HCT116 (cell line): ENCODE data around the gene HMG20A.

Experiments
- CEBPB ChIP-seq: IDR thresholded peaks from 2 replicates; pipeline ENCODE4 v1.6.1; 2012; ENCODE audit warnings: low read depth
- EGR1 ChIP-seq: IDR thresholded peaks from 2 replicates; pipeline ENCODE4 v1.6.1; 2012; ENCODE audit warnings: low read depth
- EZH2 ChIP-seq: fragments of 200-600 bp; sonication (generic); IDR thresholded peaks from 2 replicates; pipeline ENCODE4 v1.6.1; 2017; ENCODE audit warnings: antibody characterized with exemption, mixed run types
- JUND ChIP-seq: IDR thresholded peaks from 2 replicates; pipeline ENCODE4 v1.6.1; 2012
- POLR2A ChIP-seq: IDR thresholded peaks from 2 replicates; pipeline ENCODE4 v1.7.0; 2011; ENCODE audit warnings: borderline replicate concordance; ENCODE audit not compliant: insufficient read depth, insufficient read length; ENCODE audit errors: extremely low read depth
- POLR2AphosphoS5 ChIP-seq: IDR thresholded peaks from 2 replicates; pipeline ENCODE4 v1.6.1; 2011; ENCODE audit warnings: mild to moderate bottlenecking, low read depth, low read length, moderate library complexity
- RAD21 ChIP-seq: IDR thresholded peaks from 2 replicates; pipeline ENCODE4 v1.6.1; 2012; ENCODE audit warnings: low read depth, mild to moderate bottlenecking
- SP1 ChIP-seq: IDR thresholded peaks from 2 replicates; pipeline ENCODE4 v1.6.1; 2012; ENCODE audit warnings: low read depth
- ZFX ChIP-seq: fragments of 450-650 bp; IDR thresholded peaks from 2 replicates; pipeline ENCODE4 v1.6.1; 2017
- TF ChIP-seq, protein P1 (sequence below): IDR thresholded peaks from 2 replicates; pipeline ENCODE4 v1.6.1; 2012
- TF ChIP-seq, protein P2 (sequence below), 3 experiments: fragments of 200-600 bp in 1 of 3; sonication (generic) in 1 of 3; IDR thresholded peaks in 2 of 3; conservative IDR thresholded peaks in 1 of 3; 2 replicates each; pipeline ENCODE4 v1.5.1; 2012 to 2017; ENCODE audit warnings: low read depth in 2 of 3, low read length in 2 of 3, antibody characterized with exemption in 1 of 3, borderline replicate concordance in 1 of 3, control low read depth in 1 of 3, mild to moderate bottlenecking in 1 of 3, mixed read lengths in 1 of 3, mixed run types in 1 of 3, moderate library complexity in 1 of 3; ENCODE audit not compliant: insufficient read depth in 1 of 3
- TF ChIP-seq, protein P3 (sequence below): IDR thresholded peaks from 2 replicates; pipeline ENCODE4 v1.6.1; 2012
- TF ChIP-seq, protein P4 (sequence below): IDR thresholded peaks from 2 replicates; pipeline ENCODE4 v1.6.1; 2012; ENCODE audit warnings: low read depth

DNA sequence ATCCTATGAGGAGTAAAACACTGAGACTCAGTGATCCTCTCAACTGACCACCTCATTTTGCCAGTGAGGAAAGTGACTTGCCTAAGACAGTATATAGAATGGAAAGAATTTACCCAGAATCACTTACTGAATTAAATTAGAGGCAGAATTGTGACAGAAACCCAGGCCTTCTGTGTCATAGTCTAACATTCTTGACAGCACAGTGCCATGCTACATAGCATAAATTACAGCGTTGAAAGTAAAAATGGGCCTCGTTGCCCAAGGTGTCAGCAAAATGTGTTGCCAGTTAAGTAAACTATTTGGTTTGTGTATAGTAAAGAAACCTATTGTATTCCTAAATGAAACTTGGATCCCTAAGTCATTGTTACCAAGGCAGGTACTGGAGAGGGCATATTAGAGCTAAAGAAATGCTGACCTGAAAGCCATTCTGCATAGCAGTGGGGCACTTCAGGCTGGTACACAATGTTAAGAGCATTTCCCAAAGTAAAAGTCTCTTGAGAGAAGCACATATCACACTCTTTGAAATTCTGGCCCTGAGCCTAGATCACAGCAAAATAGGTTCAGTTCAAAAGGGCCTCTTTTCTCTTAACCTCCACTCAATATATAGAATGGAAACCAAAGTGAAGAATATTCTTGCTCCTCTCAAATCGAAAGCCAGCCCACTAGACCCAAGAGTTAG lies 53.8 kb downstream of the HMG20A start:
- TF ChIP-seq, protein P1, sequence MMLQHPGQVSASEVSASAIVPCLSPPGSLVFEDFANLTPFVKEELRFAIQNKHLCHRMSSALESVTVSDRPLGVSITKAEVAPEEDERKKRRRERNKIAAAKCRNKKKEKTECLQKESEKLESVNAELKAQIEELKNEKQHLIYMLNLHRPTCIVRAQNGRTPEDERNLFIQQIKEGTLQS = no peak
- no peak for TF ChIP-seq CEBPB
- no peak for TF ChIP-seq JUND
- no peak for TF ChIP-seq SP1
- no peak for TF ChIP-seq POLR2A
- TF ChIP-seq RAD21 = no peak
- TF ChIP-seq, protein P2, sequence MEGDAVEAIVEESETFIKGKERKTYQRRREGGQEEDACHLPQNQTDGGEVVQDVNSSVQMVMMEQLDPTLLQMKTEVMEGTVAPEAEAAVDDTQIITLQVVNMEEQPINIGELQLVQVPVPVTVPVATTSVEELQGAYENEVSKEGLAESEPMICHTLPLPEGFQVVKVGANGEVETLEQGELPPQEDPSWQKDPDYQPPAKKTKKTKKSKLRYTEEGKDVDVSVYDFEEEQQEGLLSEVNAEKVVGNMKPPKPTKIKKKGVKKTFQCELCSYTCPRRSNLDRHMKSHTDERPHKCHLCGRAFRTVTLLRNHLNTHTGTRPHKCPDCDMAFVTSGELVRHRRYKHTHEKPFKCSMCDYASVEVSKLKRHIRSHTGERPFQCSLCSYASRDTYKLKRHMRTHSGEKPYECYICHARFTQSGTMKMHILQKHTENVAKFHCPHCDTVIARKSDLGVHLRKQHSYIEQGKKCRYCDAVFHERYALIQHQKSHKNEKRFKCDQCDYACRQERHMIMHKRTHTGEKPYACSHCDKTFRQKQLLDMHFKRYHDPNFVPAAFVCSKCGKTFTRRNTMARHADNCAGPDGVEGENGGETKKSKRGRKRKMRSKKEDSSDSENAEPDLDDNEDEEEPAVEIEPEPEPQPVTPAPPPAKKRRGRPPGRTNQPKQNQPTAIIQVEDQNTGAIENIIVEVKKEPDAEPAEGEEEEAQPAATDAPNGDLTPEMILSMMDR (IDR thresholded peaks at IDR 0.05 in 2 of 3, conservative IDR thresholded peaks at IDR 0.05 in 1 of 3; ENCODE audit: borderline replicate concordance in 1 of 3, insufficient read depth in 1 of 3, low read depth in 2 of 3, low read length in 2 of 3) = no peak
- TF ChIP-seq, protein P3, sequence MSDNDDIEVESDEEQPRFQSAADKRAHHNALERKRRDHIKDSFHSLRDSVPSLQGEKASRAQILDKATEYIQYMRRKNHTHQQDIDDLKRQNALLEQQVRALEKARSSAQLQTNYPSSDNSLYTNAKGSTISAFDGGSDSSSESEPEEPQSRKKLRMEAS = no peak
- no peak for TF ChIP-seq EGR1
- TF ChIP-seq POLR2AphosphoS5 = no peak
- no peak for TF ChIP-seq EZH2
- TF ChIP-seq ZFX = no peak
- TF ChIP-seq, protein P4, sequence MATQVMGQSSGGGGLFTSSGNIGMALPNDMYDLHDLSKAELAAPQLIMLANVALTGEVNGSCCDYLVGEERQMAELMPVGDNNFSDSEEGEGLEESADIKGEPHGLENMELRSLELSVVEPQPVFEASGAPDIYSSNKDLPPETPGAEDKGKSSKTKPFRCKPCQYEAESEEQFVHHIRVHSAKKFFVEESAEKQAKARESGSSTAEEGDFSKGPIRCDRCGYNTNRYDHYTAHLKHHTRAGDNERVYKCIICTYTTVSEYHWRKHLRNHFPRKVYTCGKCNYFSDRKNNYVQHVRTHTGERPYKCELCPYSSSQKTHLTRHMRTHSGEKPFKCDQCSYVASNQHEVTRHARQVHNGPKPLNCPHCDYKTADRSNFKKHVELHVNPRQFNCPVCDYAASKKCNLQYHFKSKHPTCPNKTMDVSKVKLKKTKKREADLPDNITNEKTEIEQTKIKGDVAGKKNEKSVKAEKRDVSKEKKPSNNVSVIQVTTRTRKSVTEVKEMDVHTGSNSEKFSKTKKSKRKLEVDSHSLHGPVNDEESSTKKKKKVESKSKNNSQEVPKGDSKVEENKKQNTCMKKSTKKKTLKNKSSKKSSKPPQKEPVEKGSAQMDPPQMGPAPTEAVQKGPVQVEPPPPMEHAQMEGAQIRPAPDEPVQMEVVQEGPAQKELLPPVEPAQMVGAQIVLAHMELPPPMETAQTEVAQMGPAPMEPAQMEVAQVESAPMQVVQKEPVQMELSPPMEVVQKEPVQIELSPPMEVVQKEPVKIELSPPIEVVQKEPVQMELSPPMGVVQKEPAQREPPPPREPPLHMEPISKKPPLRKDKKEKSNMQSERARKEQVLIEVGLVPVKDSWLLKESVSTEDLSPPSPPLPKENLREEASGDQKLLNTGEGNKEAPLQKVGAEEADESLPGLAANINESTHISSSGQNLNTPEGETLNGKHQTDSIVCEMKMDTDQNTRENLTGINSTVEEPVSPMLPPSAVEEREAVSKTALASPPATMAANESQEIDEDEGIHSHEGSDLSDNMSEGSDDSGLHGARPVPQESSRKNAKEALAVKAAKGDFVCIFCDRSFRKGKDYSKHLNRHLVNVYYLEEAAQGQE = no peak
